ENCODE data around the gene SLC22A6. TPM values are rescaled to one million over a fixed set of nuclear protein-coding genes. Genes with fewer than 3 reads are reported as not detected.

SLC22A6 gene
- total and polyA plus RNA-seq, 2 experiments from 2014 or later, result not detected

DNA sequence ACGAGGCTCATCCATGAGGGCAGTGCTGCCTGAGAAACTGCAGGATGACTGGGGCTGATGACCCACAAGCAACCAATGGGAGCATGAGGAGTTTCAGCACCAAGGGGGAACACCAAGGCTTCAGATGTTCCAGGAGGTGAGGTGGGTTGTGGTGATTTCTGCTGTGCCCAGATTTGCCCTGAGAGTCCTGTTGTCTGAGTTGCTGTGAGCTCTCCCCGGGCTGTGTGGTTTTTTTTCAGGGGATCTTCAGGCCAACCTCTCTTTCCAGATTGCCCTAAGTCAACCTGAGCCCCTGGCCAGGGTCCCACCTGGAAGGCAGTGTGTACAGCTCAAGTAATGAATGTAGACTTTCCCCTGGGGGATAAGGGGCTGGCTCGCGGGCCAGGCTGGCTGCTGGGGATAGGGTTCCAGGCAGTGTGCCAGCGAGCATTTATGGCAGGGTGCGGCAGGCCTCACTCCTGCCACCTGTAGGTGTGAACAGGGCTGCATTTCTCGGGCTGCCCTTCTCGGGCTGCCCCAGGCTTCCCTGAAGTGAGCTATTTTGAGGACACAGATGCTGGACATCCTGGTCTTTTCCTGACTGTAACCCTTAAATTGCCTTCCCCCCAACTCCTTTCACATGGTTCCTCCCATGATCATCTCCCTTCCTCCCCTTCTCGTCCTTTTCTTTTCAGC lies 9.8 kb downstream of the SLC22A6 start (continued):
- no peak for TF ChIP-seq EZH2phosphoT487 (IDR thresholded peaks at IDR 0.05; ENCODE audit: unreplicated experiment)
- TF ChIP-seq ZNF114 (CRISPR knock-in tag; IDR thresholded peaks at IDR 0.05), result no peak

DNA sequence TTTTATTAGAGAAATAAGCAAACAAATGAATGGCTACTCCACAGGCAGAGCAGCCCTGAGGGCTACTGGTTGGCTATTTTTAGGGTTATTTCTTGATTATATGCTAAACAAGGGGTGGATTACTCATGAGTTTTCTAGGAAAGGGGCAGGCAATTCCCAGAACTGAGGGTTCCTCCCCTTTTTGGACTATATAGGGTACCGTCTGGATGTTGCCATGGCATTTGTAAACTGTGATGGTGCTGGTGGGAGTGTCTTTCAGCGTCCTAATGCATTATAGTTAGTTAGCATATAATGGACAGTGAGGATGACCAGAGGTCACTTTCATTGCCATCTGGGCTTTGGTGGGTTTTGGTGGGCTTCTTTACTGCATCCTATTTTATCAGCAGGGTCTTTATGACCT lies 19.2 kb downstream of the SLC22A6 start:
- Mint-ChIP-seq H3K27me3 (ENCODE audit: insufficient read depth, low read depth, poor library complexity) (peaks cover 6% of the 10 kb centered on the region), H3K27ac (no peak overlapping the region), H3K4me1 (no peaks in the 10 kb centered on the region), H3K4me3 (no peak overlapping the region), H3K36me3 (ENCODE audit: low read depth) (no peaks in the 10 kb centered on the region), H3K9me3 (no peaks in the 10 kb centered on the region)
- Histone ChIP-seq H4K20me1 (replicated peaks; ENCODE audit: insufficient read depth) (no peaks in the 10 kb centered on the region), H3K36me3 (ENCODE audit: insufficient read depth) (no peaks in the 10 kb centered on the region), H3K27me3 (ENCODE audit: insufficient read depth) (no peaks in the 10 kb centered on the region), H2AFZ (no peak overlapping the region), H3K27ac (ENCODE audit: low read depth) (no peak overlapping the region), H3K4me2 (no peak overlapping the region), H3K79me2 (replicated peaks; ENCODE audit: insufficient read depth) (no peaks in the 10 kb centered on the region), H3K4me3 (no peak overlapping the region), H3K9me2 (ENCODE audit: insufficient read depth) (no peaks in the 10 kb centered on the region), H3K4me1 (ENCODE audit: insufficient read depth) (no peaks in the 10 kb centered on the region), H3F3A (replicated peaks; ENCODE audit: low read depth) (no peaks in the 10 kb centered on the region)
- TF ChIP-seq CTCF (conservative IDR thresholded peaks at IDR 0.05; ENCODE audit: low read depth in 2 of 2) (no peak), JUNB (IDR thresholded peaks at IDR 0.05; ENCODE audit: unreplicated experiment) (no peak), NANOG (IDR thresholded peaks at IDR 0.05; ENCODE audit: borderline replicate concordance) (no peak), EZH2 (IDR thresholded peaks at IDR 0.05; ENCODE audit: low read depth, unreplicated experiment) (no peak), REST (IDR thresholded peaks at IDR 0.05; ENCODE audit: unreplicated experiment) (no peak), POLR2AphosphoS5 (IDR thresholded peaks at IDR 0.05; ENCODE audit: low read depth) (no peak), ZNF114 (CRISPR knock-in tag; IDR thresholded peaks at IDR 0.05) (no peak), EZH2phosphoT487 (IDR thresholded peaks at IDR 0.05; ENCODE audit: unreplicated experiment) (no peak), ZNF331 (CRISPR knock-in tag; IDR thresholded peaks at IDR 0.05; ENCODE audit: low read depth) (no peak), STAT1 (IDR thresholded peaks at IDR 0.05; ENCODE audit: unreplicated experiment) (no peak), CREB1 (CRISPR knock-in tag; IDR thresholded peaks at IDR 0.05; ENCODE audit: low read depth) (no peak)
- TF ChIP-seq, protein P1, sequence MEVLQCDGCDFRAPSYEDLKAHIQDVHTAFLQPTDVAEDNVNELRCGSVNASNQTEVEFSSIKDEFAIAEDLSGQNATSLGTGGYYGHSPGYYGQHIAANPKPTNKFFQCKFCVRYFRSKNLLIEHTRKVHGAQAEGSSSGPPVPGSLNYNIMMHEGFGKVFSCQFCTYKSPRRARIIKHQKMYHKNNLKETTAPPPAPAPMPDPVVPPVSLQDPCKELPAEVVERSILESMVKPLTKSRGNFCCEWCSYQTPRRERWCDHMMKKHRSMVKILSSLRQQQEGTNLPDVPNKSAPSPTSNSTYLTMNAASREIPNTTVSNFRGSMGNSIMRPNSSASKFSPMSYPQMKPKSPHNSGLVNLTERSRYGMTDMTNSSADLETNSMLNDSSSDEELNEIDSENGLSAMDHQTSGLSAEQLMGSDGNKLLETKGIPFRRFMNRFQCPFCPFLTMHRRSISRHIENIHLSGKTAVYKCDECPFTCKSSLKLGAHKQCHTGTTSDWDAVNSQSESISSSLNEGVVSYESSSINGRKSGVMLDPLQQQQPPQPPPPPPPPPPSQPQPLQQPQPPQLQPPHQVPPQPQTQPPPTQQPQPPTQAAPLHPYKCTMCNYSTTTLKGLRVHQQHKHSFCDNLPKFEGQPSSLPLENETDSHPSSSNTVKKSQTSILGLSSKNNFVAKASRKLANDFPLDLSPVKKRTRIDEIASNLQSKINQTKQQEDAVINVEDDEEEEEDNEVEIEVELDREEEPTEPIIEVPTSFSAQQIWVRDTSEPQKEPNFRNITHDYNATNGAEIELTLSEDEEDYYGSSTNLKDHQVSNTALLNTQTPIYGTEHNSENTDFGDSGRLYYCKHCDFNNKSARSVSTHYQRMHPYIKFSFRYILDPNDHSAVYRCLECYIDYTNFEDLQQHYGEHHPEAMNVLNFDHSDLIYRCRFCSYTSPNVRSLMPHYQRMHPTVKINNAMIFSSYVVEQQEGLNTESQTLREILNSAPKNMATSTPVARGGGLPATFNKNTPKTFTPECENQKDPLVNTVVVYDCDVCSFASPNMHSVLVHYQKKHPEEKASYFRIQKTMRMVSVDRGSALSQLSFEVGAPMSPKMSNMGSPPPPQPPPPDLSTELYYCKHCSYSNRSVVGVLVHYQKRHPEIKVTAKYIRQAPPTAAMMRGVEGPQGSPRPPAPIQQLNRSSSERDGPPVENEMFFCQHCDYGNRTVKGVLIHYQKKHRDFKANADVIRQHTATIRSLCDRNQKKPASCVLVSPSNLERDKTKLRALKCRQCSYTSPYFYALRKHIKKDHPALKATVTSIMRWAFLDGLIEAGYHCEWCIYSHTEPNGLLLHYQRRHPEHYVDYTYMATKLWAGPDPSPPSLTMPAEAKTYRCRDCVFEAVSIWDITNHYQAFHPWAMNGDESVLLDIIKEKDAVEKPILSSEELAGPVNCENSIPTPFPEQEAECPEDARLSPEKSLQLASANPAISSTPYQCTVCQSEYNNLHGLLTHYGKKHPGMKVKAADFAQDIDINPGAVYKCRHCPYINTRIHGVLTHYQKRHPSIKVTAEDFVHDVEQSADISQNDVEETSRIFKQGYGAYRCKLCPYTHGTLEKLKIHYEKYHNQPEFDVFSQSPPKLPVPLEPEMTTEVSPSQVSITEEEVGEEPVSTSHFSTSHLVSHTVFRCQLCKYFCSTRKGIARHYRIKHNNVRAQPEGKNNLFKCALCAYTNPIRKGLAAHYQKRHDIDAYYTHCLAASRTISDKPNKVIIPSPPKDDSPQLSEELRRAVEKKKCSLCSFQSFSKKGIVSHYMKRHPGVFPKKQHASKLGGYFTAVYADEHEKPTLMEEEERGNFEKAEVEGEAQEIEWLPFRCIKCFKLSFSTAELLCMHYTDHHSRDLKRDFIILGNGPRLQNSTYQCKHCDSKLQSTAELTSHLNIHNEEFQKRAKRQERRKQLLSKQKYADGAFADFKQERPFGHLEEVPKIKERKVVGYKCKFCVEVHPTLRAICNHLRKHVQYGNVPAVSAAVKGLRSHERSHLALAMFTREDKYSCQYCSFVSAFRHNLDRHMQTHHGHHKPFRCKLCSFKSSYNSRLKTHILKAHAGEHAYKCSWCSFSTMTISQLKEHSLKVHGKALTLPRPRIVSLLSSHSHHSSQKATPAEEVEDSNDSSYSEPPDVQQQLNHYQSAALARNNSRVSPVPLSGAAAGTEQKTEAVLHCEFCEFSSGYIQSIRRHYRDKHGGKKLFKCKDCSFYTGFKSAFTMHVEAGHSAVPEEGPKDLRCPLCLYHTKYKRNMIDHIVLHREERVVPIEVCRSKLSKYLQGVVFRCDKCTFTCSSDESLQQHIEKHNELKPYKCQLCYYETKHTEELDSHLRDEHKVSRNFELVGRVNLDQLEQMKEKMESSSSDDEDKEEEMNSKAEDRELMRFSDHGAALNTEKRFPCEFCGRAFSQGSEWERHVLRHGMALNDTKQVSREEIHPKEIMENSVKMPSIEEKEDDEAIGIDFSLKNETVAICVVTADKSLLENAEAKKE (CRISPR knock-in tag; IDR thresholded peaks at IDR 0.05), result no peak
- TF ChIP-seq, protein P2, sequence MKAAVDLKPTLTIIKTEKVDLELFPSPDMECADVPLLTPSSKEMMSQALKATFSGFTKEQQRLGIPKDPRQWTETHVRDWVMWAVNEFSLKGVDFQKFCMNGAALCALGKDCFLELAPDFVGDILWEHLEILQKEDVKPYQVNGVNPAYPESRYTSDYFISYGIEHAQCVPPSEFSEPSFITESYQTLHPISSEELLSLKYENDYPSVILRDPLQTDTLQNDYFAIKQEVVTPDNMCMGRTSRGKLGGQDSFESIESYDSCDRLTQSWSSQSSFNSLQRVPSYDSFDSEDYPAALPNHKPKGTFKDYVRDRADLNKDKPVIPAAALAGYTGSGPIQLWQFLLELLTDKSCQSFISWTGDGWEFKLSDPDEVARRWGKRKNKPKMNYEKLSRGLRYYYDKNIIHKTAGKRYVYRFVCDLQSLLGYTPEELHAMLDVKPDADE (IDR thresholded peaks at IDR 0.05), result no peak
- ATAC-seq (no peak), DNase-seq (ENCODE audit: low spot score) (no peak)

All from GM23338 (cell line).